HepG2 (cell line): ENCODE measurements around the gene NCOA1. TPM values are rescaled to one million over a fixed set of nuclear protein-coding genes. Genes with fewer than 3 reads are reported as not detected.

Experiments
- IKZF4 ChIP-seq: sonication (generic); formaldehyde crosslinking; IDR thresholded peaks from 2 replicates; pipeline ENCODE4 v1.5.1; 2020; ENCODE audit warnings: borderline replicate concordance, mild to moderate bottlenecking, low read depth, missing genetic modification reagents; ENCODE audit errors: not compliant biosample characterization
- KLF12 ChIP-seq: sonication (generic); formaldehyde crosslinking; IDR thresholded peaks from 2 replicates; pipeline ENCODE4 v1.4.0; 2020; ENCODE audit warnings: missing genetic modification reagents, borderline replicate concordance
- MED1 ChIP-seq: sonication (generic); formaldehyde crosslinking; IDR thresholded peaks from 2 replicates; pipeline ENCODE4 v1.4.0; 2020; ENCODE audit warnings: missing genetic modification reagents
- NCOA2 ChIP-seq: sonication (generic); formaldehyde crosslinking; IDR thresholded peaks from 2 replicates; pipeline ENCODE4 v1.8.0; 2022; ENCODE audit warnings: inconsistent platforms
- SAP130 ChIP-seq: IDR thresholded peaks from 2 replicates; pipeline ENCODE4 v1.6.1; 2016; ENCODE audit warnings: low read depth
- SMARCE1 ChIP-seq: fragments of 450-650 bp; IDR thresholded peaks from 2 replicates; pipeline ENCODE4 v1.6.1; 2017; ENCODE audit warnings: borderline replicate concordance
- SMYD3 ChIP-seq: sonication (generic); formaldehyde crosslinking; IDR thresholded peaks from 2 replicates; pipeline ENCODE4 v1.8.1; 2023; ENCODE audit warnings: mild to moderate bottlenecking, missing genetic modification reagents
- SRSF4 ChIP-seq: fragments of 200-400 bp; formaldehyde crosslinking; IDR thresholded peaks from one replicate; pipeline ENCODE4 v1.6.1; 2018; ENCODE audit warnings: mild to moderate bottlenecking, low read depth, low read length, moderate library complexity; ENCODE audit not compliant: poor library complexity, severe bottlenecking
- TEAD2 ChIP-seq: sonication (generic); formaldehyde crosslinking; IDR thresholded peaks from 2 replicates; pipeline ENCODE4 v1.9.0; 2021; ENCODE audit warnings: missing genetic modification reagents
- U2AF2 ChIP-seq: fragments of 200-400 bp; formaldehyde crosslinking; IDR thresholded peaks from 2 replicates; pipeline ENCODE4 v1.6.1; 2017; ENCODE audit warnings: low read depth, mild to moderate bottlenecking, low read length
- ZNF121 ChIP-seq: sonication (generic); formaldehyde crosslinking; IDR thresholded peaks from 2 replicates; pipeline ENCODE4 v1.5.0; 2020; ENCODE audit warnings: mild to moderate bottlenecking, missing genetic modification reagents
- ZNF720 ChIP-seq: sonication (generic); formaldehyde crosslinking; IDR thresholded peaks from 2 replicates; pipeline ENCODE4 v1.4.0; 2020; ENCODE audit warnings: missing genetic modification reagents
- polyA plus RNA-seq, 8 experiments: library from polyadenylated mRNA; depleted of rRNA in 3 of 8; stranded (reverse) in 7 of 8; unstranded in 1 of 8; fragments of >200 nt; fragmentation: Illumina TruSeq in 4 of 8; extraction: Trizol in 4 of 8; gene quantifications; 2 replicates each; pipeline versions ENCODE4 v1.2.1 to v1.2.3, GENCODE V29; 2011 to 2016; ENCODE audit warnings: low read depth in 4 of 8, missing spikeins in 1 of 8, mixed read lengths in 1 of 8; ENCODE audit not compliant: insufficient read depth in 1 of 8
- total RNA-seq, 5 experiments: library from RNA; depleted of rRNA; stranded (reverse); fragments of >200 nt; fragmentation: Illumina TruSeq; extraction: Trizol; gene quantifications; 2 replicates each; pipeline ENCODE4 v1.2.3, GENCODE V29; 2016; ENCODE audit warnings: low read depth in 1 of 5
- TF ChIP-seq, protein P1 (sequence below): sonication (generic); formaldehyde crosslinking; IDR thresholded peaks from 2 replicates; pipeline ENCODE4 v1.8.1; 2022; ENCODE audit warnings: low read depth, mild to moderate bottlenecking, missing genetic modification reagents
- TF ChIP-seq, protein P2 (sequence below): IDR thresholded peaks from 2 replicates; pipeline ENCODE4 v1.6.1; 2016; ENCODE audit warnings: low read depth, borderline replicate concordance
- TF ChIP-seq, protein P3 (sequence below): IDR thresholded peaks from 2 replicates; pipeline ENCODE4 v1.6.1; 2016; ENCODE audit warnings: low read depth, control low read depth
- TF ChIP-seq, protein P4 (sequence below): IDR thresholded peaks from 2 replicates; pipeline ENCODE4 v1.6.1; 2016; ENCODE audit warnings: low read depth, missing genetic modification reagents, missing compliant biosample characterization
- TF ChIP-seq, protein P5 (sequence below): IDR thresholded peaks from 2 replicates; pipeline ENCODE4 v1.6.1; 2012; ENCODE audit warnings: low read depth, low read length, improper control_type of control experiment

Gene NCOA1
- total and polyA plus RNA-seq, 2 of the 13 experiments (the other 11 are each of a cell fraction or from before 2014, with no cell fraction given): 10.0 to 10.4 TPM

DNA sequence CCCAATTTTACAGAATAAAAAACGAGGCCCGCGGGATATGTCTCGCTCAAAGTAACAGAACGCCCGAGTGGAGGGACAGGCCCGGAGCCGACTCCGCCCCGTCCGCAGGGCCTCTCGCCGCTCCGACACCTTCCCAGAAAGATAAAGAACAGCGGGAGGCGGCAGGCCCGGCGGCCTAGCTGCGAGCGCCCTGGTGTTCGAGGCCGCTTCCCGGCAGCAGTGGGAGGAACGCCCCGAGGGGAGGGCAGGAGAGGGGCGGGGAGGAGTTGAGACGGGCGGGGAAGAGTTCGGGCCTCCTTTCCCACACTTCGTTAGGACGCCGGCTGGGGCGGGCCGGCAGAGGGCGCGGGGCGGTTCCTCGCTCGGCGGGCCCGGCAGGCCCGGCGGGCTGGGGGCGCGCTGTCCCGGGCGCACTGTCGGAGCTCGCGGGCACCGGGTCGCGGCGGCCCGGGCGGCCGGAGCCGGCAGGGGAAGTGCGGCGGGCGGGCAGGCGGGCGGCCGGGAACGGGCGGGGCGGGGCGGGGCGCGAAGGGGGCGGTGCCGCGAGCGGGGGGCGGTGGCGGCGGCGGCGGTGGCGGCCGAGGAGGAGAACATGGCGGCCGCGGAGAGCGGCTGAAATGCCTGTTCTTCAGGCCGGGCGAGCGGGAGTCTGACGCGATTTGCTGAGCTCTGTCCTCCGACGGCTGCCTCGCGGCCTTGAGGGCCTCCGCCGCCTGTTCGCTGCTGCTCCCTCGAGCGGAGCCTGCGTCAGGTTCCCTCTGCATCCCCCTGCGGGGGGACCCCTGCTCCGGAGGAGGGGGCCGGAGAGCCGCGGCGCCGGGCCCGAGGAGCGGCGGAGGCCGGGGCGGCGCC is at the start of gene NCOA1 (continued):
- TF ChIP-seq SRSF4 (no peak), SAP130 (peak; percentile 63), U2AF2 (no peak), SMYD3 (CRISPR knock-in tag) (0 out of 2 replicates have a peak, but pooled peaks have one; percentile 48), MED1 (peak; percentile 33; the same call in 1 of the 2 replicates), IKZF4 (CRISPR knock-in tag) (no peak), SMARCE1 (no peak), TEAD2 (CRISPR knock-in tag) (no peak), KLF12 (CRISPR knock-in tag) (peak; percentile 36; the same call in 1 of the 2 replicates), ZNF121 (CRISPR knock-in tag) (no peak), ZNF720 (CRISPR knock-in tag) (no peak), NCOA2 (CRISPR knock-in tag) (no peak)
- TF ChIP-seq, protein P1, sequence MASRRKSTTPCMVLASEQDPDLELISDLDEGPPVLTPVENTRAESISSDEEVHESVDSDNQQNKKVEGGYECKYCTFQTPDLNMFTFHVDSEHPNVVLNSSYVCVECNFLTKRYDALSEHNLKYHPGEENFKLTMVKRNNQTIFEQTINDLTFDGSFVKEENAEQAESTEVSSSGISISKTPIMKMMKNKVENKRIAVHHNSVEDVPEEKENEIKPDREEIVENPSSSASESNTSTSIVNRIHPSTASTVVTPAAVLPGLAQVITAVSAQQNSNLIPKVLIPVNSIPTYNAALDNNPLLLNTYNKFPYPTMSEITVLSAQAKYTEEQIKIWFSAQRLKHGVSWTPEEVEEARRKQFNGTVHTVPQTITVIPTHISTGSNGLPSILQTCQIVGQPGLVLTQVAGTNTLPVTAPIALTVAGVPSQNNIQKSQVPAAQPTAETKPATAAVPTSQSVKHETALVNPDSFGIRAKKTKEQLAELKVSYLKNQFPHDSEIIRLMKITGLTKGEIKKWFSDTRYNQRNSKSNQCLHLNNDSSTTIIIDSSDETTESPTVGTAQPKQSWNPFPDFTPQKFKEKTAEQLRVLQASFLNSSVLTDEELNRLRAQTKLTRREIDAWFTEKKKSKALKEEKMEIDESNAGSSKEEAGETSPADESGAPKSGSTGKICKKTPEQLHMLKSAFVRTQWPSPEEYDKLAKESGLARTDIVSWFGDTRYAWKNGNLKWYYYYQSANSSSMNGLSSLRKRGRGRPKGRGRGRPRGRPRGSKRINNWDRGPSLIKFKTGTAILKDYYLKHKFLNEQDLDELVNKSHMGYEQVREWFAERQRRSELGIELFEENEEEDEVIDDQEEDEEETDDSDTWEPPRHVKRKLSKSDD: 0 out of 2 replicates have a peak, but pooled peaks have one; percentile 8
- TF ChIP-seq, protein P2, sequence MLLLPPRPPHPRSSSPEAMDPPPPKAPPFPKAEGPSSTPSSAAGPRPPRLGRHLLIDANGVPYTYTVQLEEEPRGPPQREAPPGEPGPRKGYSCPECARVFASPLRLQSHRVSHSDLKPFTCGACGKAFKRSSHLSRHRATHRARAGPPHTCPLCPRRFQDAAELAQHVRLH (CRISPR knock-in tag): no peak
- TF ChIP-seq, protein P3, sequence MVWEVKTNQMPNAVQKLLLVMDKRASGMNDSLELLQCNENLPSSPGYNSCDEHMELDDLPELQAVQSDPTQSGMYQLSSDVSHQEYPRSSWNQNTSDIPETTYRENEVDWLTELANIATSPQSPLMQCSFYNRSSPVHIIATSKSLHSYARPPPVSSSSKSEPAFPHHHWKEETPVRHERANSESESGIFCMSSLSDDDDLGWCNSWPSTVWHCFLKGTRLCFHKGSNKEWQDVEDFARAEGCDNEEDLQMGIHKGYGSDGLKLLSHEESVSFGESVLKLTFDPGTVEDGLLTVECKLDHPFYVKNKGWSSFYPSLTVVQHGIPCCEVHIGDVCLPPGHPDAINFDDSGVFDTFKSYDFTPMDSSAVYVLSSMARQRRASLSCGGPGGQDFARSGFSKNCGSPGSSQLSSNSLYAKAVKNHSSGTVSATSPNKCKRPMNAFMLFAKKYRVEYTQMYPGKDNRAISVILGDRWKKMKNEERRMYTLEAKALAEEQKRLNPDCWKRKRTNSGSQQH: peak; percentile 47; the same call in 1 of the 2 replicates
- TF ChIP-seq, protein P4, sequence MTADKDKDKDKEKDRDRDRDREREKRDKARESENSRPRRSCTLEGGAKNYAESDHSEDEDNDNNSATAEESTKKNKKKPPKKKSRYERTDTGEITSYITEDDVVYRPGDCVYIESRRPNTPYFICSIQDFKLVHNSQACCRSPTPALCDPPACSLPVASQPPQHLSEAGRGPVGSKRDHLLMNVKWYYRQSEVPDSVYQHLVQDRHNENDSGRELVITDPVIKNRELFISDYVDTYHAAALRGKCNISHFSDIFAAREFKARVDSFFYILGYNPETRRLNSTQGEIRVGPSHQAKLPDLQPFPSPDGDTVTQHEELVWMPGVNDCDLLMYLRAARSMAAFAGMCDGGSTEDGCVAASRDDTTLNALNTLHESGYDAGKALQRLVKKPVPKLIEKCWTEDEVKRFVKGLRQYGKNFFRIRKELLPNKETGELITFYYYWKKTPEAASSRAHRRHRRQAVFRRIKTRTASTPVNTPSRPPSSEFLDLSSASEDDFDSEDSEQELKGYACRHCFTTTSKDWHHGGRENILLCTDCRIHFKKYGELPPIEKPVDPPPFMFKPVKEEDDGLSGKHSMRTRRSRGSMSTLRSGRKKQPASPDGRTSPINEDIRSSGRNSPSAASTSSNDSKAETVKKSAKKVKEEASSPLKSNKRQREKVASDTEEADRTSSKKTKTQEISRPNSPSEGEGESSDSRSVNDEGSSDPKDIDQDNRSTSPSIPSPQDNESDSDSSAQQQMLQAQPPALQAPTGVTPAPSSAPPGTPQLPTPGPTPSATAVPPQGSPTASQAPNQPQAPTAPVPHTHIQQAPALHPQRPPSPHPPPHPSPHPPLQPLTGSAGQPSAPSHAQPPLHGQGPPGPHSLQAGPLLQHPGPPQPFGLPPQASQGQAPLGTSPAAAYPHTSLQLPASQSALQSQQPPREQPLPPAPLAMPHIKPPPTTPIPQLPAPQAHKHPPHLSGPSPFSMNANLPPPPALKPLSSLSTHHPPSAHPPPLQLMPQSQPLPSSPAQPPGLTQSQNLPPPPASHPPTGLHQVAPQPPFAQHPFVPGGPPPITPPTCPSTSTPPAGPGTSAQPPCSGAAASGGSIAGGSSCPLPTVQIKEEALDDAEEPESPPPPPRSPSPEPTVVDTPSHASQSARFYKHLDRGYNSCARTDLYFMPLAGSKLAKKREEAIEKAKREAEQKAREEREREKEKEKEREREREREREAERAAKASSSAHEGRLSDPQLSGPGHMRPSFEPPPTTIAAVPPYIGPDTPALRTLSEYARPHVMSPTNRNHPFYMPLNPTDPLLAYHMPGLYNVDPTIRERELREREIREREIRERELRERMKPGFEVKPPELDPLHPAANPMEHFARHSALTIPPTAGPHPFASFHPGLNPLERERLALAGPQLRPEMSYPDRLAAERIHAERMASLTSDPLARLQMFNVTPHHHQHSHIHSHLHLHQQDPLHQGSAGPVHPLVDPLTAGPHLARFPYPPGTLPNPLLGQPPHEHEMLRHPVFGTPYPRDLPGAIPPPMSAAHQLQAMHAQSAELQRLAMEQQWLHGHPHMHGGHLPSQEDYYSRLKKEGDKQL (CRISPR knock-in tag): 0 out of 2 replicates have a peak, but pooled peaks have one; percentile 53
- TF ChIP-seq, protein P5, sequence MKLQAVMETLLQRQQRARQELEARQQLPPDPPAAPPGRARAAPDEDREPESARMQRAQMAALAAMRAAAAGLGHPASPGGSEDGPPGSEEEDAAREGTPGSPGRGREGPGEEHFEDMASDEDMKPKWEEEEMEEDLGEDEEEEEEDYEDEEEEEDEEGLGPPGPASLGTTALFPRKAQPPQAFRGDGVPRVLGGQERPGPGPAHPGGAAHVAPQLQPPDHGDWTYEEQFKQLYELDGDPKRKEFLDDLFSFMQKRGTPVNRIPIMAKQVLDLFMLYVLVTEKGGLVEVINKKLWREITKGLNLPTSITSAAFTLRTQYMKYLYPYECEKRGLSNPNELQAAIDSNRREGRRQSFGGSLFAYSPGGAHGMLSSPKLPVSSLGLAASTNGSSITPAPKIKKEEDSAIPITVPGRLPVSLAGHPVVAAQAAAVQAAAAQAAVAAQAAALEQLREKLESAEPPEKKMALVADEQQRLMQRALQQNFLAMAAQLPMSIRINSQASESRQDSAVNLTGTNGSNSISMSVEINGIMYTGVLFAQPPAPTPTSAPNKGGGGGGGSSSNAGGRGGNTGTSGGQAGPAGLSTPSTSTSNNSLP: no peak
